H1 (cell line): Measurements from ENCODE around the gene GPC1. TPM values are rescaled to one million over a fixed set of nuclear protein-coding genes. Genes with fewer than 3 reads are reported as not detected.

Source experiments
- CTCF ChIA-PET: fragments of 300-600 bp; sonication (Branson Sonifier 250); formaldehyde crosslinking; loops from one replicate; lab custom pipeline; 2021; ENCODE audit not compliant: partially characterized antibody; lab: Charles Lee
- POLR2A ChIA-PET: fragments of 300-600 bp; sonication (Branson Sonifier 250); formaldehyde crosslinking; loops from one replicate; lab custom pipeline; 2021; ENCODE audit warnings: inconsistent platforms; ENCODE audit not compliant: partially characterized antibody; lab: Charles Lee
- DNase-seq, 2 experiments: peaks; one replicate each; pipeline versions ENCODE4 v3.0.0 to v3.0.0-alpha.2; 2010 to 2022; ENCODE audit warnings: low spot score in 2 of 2, low read depth in 1 of 2, mixed read lengths in 1 of 2
- FAIRE-seq: peaks from 2 replicates; lab custom pipeline; 2011; peaks lifted over from hg19 to GRCh38; lab: Jason Lieb, UNC
- H2AFZ ChIP-seq: 2 replicates; pipeline ENCODE4 v1.8.1; 2012; ENCODE audit warnings: low read length, inconsistent platforms
- H2AK5ac ChIP-seq: 2 replicates; pipeline ENCODE4 v1.6.1; 2013; ENCODE audit warnings: low read depth, low read length
- H2BK120ac ChIP-seq: replicated peaks from 2 replicates; pipeline ENCODE3; 2013; ENCODE audit warnings: low read depth, low read length, inconsistent platforms
- H2BK12ac ChIP-seq: 2 replicates; pipeline ENCODE4 v1.6.1; 2013; ENCODE audit warnings: low read depth, low read length
- H2BK15ac ChIP-seq: 2 replicates; pipeline ENCODE4 v1.6.1; 2013; ENCODE audit warnings: low read length
- H2BK20ac ChIP-seq: 2 replicates; pipeline ENCODE4 v1.6.1; 2013; ENCODE audit warnings: low read length
- H2BK5ac ChIP-seq: 2 replicates; pipeline ENCODE4 v1.6.1; 2013; ENCODE audit warnings: low read depth, low read length
- H3K14ac ChIP-seq: 2 replicates; pipeline ENCODE4 v1.6.1; 2013; ENCODE audit warnings: inconsistent platforms; ENCODE audit not compliant: insufficient read length
- H3K18ac ChIP-seq: 2 replicates; pipeline ENCODE4 v1.6.1; 2013; ENCODE audit warnings: low read length; ENCODE audit errors: extremely low read depth
- H3K23ac ChIP-seq: 2 replicates; pipeline ENCODE4 v1.6.1; 2013; ENCODE audit warnings: inconsistent platforms; ENCODE audit not compliant: insufficient read length
- H3K23me2 ChIP-seq: 2 replicates; pipeline ENCODE4 v1.6.1; 2013; ENCODE audit warnings: low read depth, low read length
- H3K27ac ChIP-seq: 2 replicates; pipeline ENCODE4 v1.6.1; 2011; ENCODE audit warnings: low read depth, low read length, inconsistent platforms
- H3K27me3 ChIP-seq, 4 experiments: replicated peaks in 1 of 4; 1 replicate in 1 of 4; 2 replicates in 3 of 4; pipeline versions ENCODE4 v1.6.1 to v1.8.1; 2011 to 2013; ENCODE audit warnings: low read length in 3 of 4, mild to moderate bottlenecking in 3 of 4, inconsistent platforms in 2 of 4, mixed read lengths in 2 of 4, moderate library complexity in 1 of 4; ENCODE audit not compliant: control insufficient read depth in 3 of 4, insufficient read depth in 3 of 4; ENCODE audit errors: extremely low read depth in 1 of 4
- H3K36me3 ChIP-seq, 4 experiments: 2 replicates each; pipeline versions ENCODE4 v1.6.1 to v1.8.1; 2011 to 2013; ENCODE audit warnings: mild to moderate bottlenecking in 4 of 4, low read length in 3 of 4, moderate library complexity in 2 of 4, control low read depth in 1 of 4, inconsistent platforms in 1 of 4; ENCODE audit not compliant: insufficient read depth in 4 of 4, control insufficient read depth in 2 of 4
- H3K4ac ChIP-seq: replicated peaks from 2 replicates; pipeline ENCODE3; 2013; ENCODE audit warnings: low read length, low read depth, mixed read lengths, inconsistent platforms; ENCODE audit not compliant: insufficient read length
- H3K4me1 ChIP-seq, 4 experiments: replicated peaks in 1 of 4; 1 replicate in 1 of 4; 2 replicates in 3 of 4; pipeline versions ENCODE4 v1.6.1 to v1.8.1; 2011 to 2013; ENCODE audit warnings: low read length in 3 of 4, inconsistent platforms in 2 of 4, mixed read lengths in 1 of 4; ENCODE audit not compliant: insufficient read depth in 4 of 4, control insufficient read depth in 3 of 4
- H3K4me2 ChIP-seq, 2 experiments: 2 replicates each; pipeline versions ENCODE4 v1.6.1 to v1.8.1; 2011 to 2013; ENCODE audit warnings: low read depth in 2 of 2, low read length in 2 of 2, control low read depth in 1 of 2, inconsistent platforms in 1 of 2, mild to moderate bottlenecking in 1 of 2; ENCODE audit not compliant: insufficient read depth in 1 of 2
- H3K4me3 ChIP-seq, 4 experiments: fragments of 200-600, 300-600 bp in 1 of 4; sonication (generic), shearing (Covaris generic), sonication (Bioruptor Twin) in 1 of 4; 2 replicates each; pipeline versions ENCODE4 v1.5.1 to v1.8.1; 2011 to 2016; ENCODE audit warnings: low read length in 4 of 4, low read depth in 3 of 4, control low read depth in 2 of 4, inconsistent platforms in 2 of 4, mild to moderate bottlenecking in 2 of 4, mixed read lengths in 1 of 4, moderate library complexity in 1 of 4; ENCODE audit not compliant: insufficient read depth in 2 of 4; ENCODE audit errors: extremely low read depth in 1 of 4
- H3K56ac ChIP-seq: replicated peaks from 2 replicates; pipeline ENCODE3; 2013; ENCODE audit warnings: low read depth, mild to moderate bottlenecking, mixed read lengths, low read length, inconsistent platforms; ENCODE audit not compliant: insufficient read length
- H3K79me1 ChIP-seq: 2 replicates; pipeline ENCODE4 v1.6.1; 2013; ENCODE audit warnings: low read depth, low read length, control low read depth
- H3K79me2 ChIP-seq, 2 experiments: 2 replicates each; pipeline versions ENCODE4 v1.6.1 to v1.8.1; 2012 to 2013; ENCODE audit warnings: low read length in 2 of 2, mild to moderate bottlenecking in 2 of 2, inconsistent platforms in 1 of 2; ENCODE audit not compliant: insufficient read depth in 2 of 2, control insufficient read depth in 1 of 2
- H3K9ac ChIP-seq, 4 experiments: replicated peaks in 1 of 4; 1 replicate in 1 of 4; 2 replicates in 3 of 4; pipeline versions ENCODE4 v1.6.1 to v1.8.1; 2011 to 2013; ENCODE audit warnings: low read depth in 3 of 4, low read length in 3 of 4, control low read depth in 2 of 4, mild to moderate bottlenecking in 2 of 4, moderate library complexity in 2 of 4, inconsistent platforms in 1 of 4; ENCODE audit errors: extremely low read depth in 1 of 4
- H3K9me3 ChIP-seq, 2 experiments: 2 replicates each; pipeline versions ENCODE4 v1.6.1 to v1.8.1; 2012 to 2013; ENCODE audit warnings: mild to moderate bottlenecking in 2 of 2, moderate library complexity in 2 of 2, control low read depth in 1 of 2, inconsistent platforms in 1 of 2, low read depth in 1 of 2, low read length in 1 of 2, mixed read lengths in 1 of 2; ENCODE audit not compliant: insufficient read depth in 2 of 2
- H4K20me1 ChIP-seq, 2 experiments: replicated peaks in 1 of 2; 2 replicates each; pipeline versions ENCODE3 to v1.8.1; 2011 to 2013; ENCODE audit warnings: inconsistent platforms in 2 of 2, low read length in 2 of 2, mild to moderate bottlenecking in 1 of 2; ENCODE audit not compliant: insufficient read depth in 2 of 2, control insufficient read depth in 1 of 2
- H4K5ac ChIP-seq: 2 replicates; pipeline ENCODE4 v1.6.1; 2013; ENCODE audit warnings: low read length, low read depth, mixed read lengths, inconsistent platforms; ENCODE audit not compliant: insufficient read length
- H4K8ac ChIP-seq: 2 replicates; pipeline ENCODE4 v1.8.0; 2013; ENCODE audit warnings: mild to moderate bottlenecking, moderate library complexity, low read length, inconsistent platforms; ENCODE audit not compliant: insufficient read depth; ENCODE audit errors: extremely low read depth
- H4K91ac ChIP-seq: replicated peaks from 2 replicates; pipeline ENCODE3; 2013; ENCODE audit warnings: low read length, mixed read lengths, inconsistent platforms; ENCODE audit not compliant: insufficient read length
- ASH2L ChIP-seq: fragments of 200-600, 300-600 bp; sonication (generic); IDR thresholded peaks from one replicate; pipeline ENCODE4 v1.7.1; 2017; ENCODE audit warnings: low read length
- ATF2 ChIP-seq: IDR thresholded peaks from 2 replicates; pipeline ENCODE4 v1.6.1; 2012; ENCODE audit warnings: low read length, inconsistent platforms
- BRCA1 ChIP-seq: IDR thresholded peaks from 2 replicates; pipeline ENCODE4 v1.6.1; 2012; ENCODE audit warnings: low read depth, low read length, improper control_type of control experiment
- CHD1 ChIP-seq: IDR thresholded peaks from 2 replicates; pipeline ENCODE4 v1.6.1; 2012; ENCODE audit warnings: low read depth, low read length, improper control_type of control experiment
- EP300 ChIP-seq, 2 experiments: IDR thresholded peaks; 1 replicate in 1 of 2; 2 replicates in 1 of 2; pipeline ENCODE4 v1.6.1; 2011 to 2012; ENCODE audit warnings: low read depth in 2 of 2, low read length in 2 of 2, mild to moderate bottlenecking in 2 of 2, borderline replicate concordance in 1 of 2, inconsistent platforms in 1 of 2, moderate library complexity in 1 of 2
- KDM4A ChIP-seq: IDR thresholded peaks from one replicate; pipeline ENCODE4 v1.7.1; 2012; ENCODE audit warnings: low read depth, mild to moderate bottlenecking, moderate library complexity, low read length, inconsistent platforms; ENCODE audit not compliant: severe bottlenecking
- KDM5A ChIP-seq: fragments of 200-600 bp; IDR thresholded peaks from 2 replicates; pipeline ENCODE4 v1.7.1; 2012; ENCODE audit warnings: mild to moderate bottlenecking, low read length, inconsistent platforms, mixed read lengths
- NRF1 ChIP-seq: IDR thresholded peaks from 2 replicates; pipeline ENCODE4 v1.6.1; 2011; ENCODE audit warnings: mild to moderate bottlenecking, low read depth, low read length, improper control_type of control experiment
- PHF8 ChIP-seq: fragments of 200-600 bp; sonication (generic); conservative IDR thresholded peaks from 2 replicates; pipeline ENCODE4 v1.7.1; 2012; ENCODE audit warnings: low read depth, mild to moderate bottlenecking, inconsistent platforms, low read length, moderate library complexity
- SP4 ChIP-seq: IDR thresholded peaks from 2 replicates; pipeline ENCODE4 v1.6.1; 2012; ENCODE audit warnings: low read length, inconsistent platforms
- SUZ12 ChIP-seq: fragments of 200-600 bp; sonication (generic); IDR thresholded peaks from 2 replicates; pipeline ENCODE4 v1.6.1; 2012; ENCODE audit warnings: mild to moderate bottlenecking, inconsistent platforms, low read length, moderate library complexity, mixed read lengths
- TCF12 ChIP-seq: IDR thresholded peaks from 2 replicates; pipeline ENCODE4 v1.6.1; 2011; ENCODE audit warnings: low read depth, mild to moderate bottlenecking, low read length
- YY1 ChIP-seq: IDR thresholded peaks from 2 replicates; pipeline ENCODE4 v1.6.1; 2011; ENCODE audit warnings: low read depth, mild to moderate bottlenecking, low read length
- WGBS, 2 experiments: shearing (Covaris generic) in 1 of 2; methylation state at CpG; one replicate each; pipeline versions ENCODE4 v1.1.6 to v1.1.7; 2013 to 2015; ENCODE audit warnings: low lambda C conversion rate in 2 of 2, mixed read lengths in 2 of 2, inconsistent platforms in 1 of 2, low coverage in 1 of 2, missing lambda C conversion rate in 1 of 2; ENCODE audit not compliant: insufficient replicate concordance in 2 of 2, insufficient coverage in 1 of 2, insufficient read length in 1 of 2; ENCODE audit errors: extremely low coverage in 1 of 2, missing lambda C conversion rate in 1 of 2; 5-methylcytosine and 5-hydroxymethylcytosine counted together
- polyA plus RNA-seq, 7 experiments: library from polyadenylated mRNA; depleted of rRNA in 3 of 7; stranded (reverse) in 5 of 7; unstranded in 2 of 7; fragments of >200 nt in 5 of 7; fragments of 200-250 nt in 2 of 7; gene quantifications; 1 replicate in 5 of 7; 2 replicates in 1 of 7; 4 replicates in 1 of 7; pipeline versions ENCODE4 v1.2.1 to v1.2.3, GENCODE V29; 2011 to 2013; ENCODE audit warnings: missing spikeins in 2 of 7, mixed read lengths in 2 of 7
- total RNA-seq: library from RNA; stranded (reverse); fragmentation: NEBNext Ultra II Directional; extraction: Animal tissue kit (Norgen Biotek cat#: 25700); gene quantifications from 2 replicates; pipeline ENCODE4 v1.2.1, GENCODE V29; 2021

GPC1 gene
- total and polyA plus RNA-seq, 2 of the 8 experiments (the other 6 are each of a cell fraction or from before 2014, with no cell fraction given), result 21.9 to 28.3 TPM

GRCh38 chr2:240503375-240503774 lies 67.9 kb downstream of the GPC1 start:
- Histone ChIP-seq H2AFZ (no peak overlapping the region), H3K79me1 (no peaks in the 10 kb centered on the region), H3K27ac (no peak overlapping the region), H4K8ac (no peak overlapping the region), H3K4ac (no peak overlapping the region), H4K91ac (no peak overlapping the region), H3K9me3 (no peaks in the 10 kb centered on the region), H3K4me3 (no peak overlapping the region), H3K23me2 (no peaks in the 10 kb centered on the region), H3K9ac (no peak overlapping the region), H3K4me1 (no peaks in the 10 kb centered on the region), H2BK12ac (no peak overlapping the region), H4K5ac (no peak overlapping the region), H2AK5ac (no peak overlapping the region), H4K20me1 (peaks cover 0 to 3% of the 10 kb centered on the region in 2 experiments), H3K23ac (no peak overlapping the region), H2BK5ac (no peak overlapping the region), H3K14ac (no peak overlapping the region), H3K27me3 (peaks cover 0 to 2% (median 0%) of the 10 kb centered on the region in 4 experiments; a peak in 1 of 7 replicates), H3K79me2 (no peaks in the 10 kb centered on the region), H2BK15ac (no peak overlapping the region), H2BK120ac (no peak overlapping the region), H3K4me2 (no peak overlapping the region), H3K56ac (no peak overlapping the region), H3K36me3 (no peaks in the 10 kb centered on the region), H3K18ac (no peak overlapping the region), H2BK20ac (no peak overlapping the region)
- ChIA-PET POLR2A (no interaction called here), CTCF (interaction anchor here (1.2 kb wide), 1 partner anchor 11 kb away, joined by 4 read pairs; no protein-coding TSS in a partner anchor)
- no peak for FAIRE-seq
- DNase-seq, result no peak
- WGBS, 2 experiments, result 93% methylated on average over 7 of the region's 9 CpGs; no CpG with 5 or more reads in 1 of the 2 experiments
- TF ChIP-seq ASH2L, result no peak
- TF ChIP-seq CHD1, result no peak
- TF ChIP-seq BRCA1, result no peak
- TF ChIP-seq ATF2, result no peak
- TF ChIP-seq EP300 (IDR thresholded peaks at IDR 0.05; ENCODE audit: borderline replicate concordance in 1 of 2, low read depth in 2 of 2, low read length in 2 of 2), result no peak
- TF ChIP-seq NRF1, result no peak
- TF ChIP-seq PHF8, result no peak
- TF ChIP-seq TCF12, result no peak
- no peak for TF ChIP-seq SUZ12
- no peak for TF ChIP-seq SP4
- TF ChIP-seq KDM5A, result no peak
- no peak for TF ChIP-seq KDM4A
- TF ChIP-seq YY1, result no peak
